Kidney (tissue), 14 donors: ENCODE measurements around the gene ABHD10. TPM values are rescaled to one million over a fixed set of nuclear protein-coding genes. Genes with fewer than 3 reads are reported as not detected.
A peak's percentile ranks its signal among the peaks of the same experiment; 100 is the strongest.

ENCODE experiments used
- DNase-seq, 5 donors: peaks; one replicate each; pipeline ENCODE4 v3.0.0-alpha.2; 2013 to 2020
- FAIRE-seq: peaks from 2 replicates; lab custom pipeline; 2012; peaks lifted over from hg19 to GRCh38; lab: Jason Lieb, UNC
- H3K27ac ChIP-seq, 2 donors: one replicate each; pipeline ENCODE4 v1.7.0; 2013; ENCODE audit warnings: low read depth in 2 of 2, low read length in 2 of 2, inconsistent platforms in 1 of 2
- H3K27me3 ChIP-seq: one replicate; pipeline ENCODE4 v1.7.1; 2013; ENCODE audit warnings: low read length, inconsistent platforms; ENCODE audit not compliant: control insufficient read depth, insufficient read depth
- H3K36me3 ChIP-seq, 3 donors: one replicate each; pipeline versions ENCODE4 v1.7.0 to v1.7.1; 2013; ENCODE audit warnings: low read length in 3 of 3, control low read depth in 1 of 3, inconsistent platforms in 1 of 3; ENCODE audit not compliant: insufficient read depth in 3 of 3, control insufficient read depth in 2 of 3
- H3K4me1 ChIP-seq, 3 donors: one replicate each; pipeline versions ENCODE4 v1.7.0 to v1.7.1; 2013; ENCODE audit warnings: low read length in 3 of 3, inconsistent platforms in 1 of 3, low read depth in 1 of 3; ENCODE audit not compliant: control insufficient read depth in 2 of 3, insufficient read depth in 2 of 3
- H3K4me3 ChIP-seq, 3 donors: one replicate each; pipeline versions ENCODE4 v1.7.0 to v1.8.1; 2013; ENCODE audit warnings: low read length in 3 of 3, control low read depth in 1 of 3, inconsistent platforms in 1 of 3
- H3K9ac ChIP-seq, 3 donors: one replicate each; pipeline versions ENCODE4 v1.7.0 to v1.7.1; 2013; ENCODE audit warnings: low read length in 3 of 3, control low read depth in 1 of 3, inconsistent platforms in 1 of 3
- H3K9me3 ChIP-seq, 3 donors: one replicate each; pipeline versions ENCODE4 v1.7.0 to v1.7.1; 2013; ENCODE audit warnings: low read length in 3 of 3, control low read depth in 1 of 3, inconsistent platforms in 1 of 3; ENCODE audit not compliant: control insufficient read depth in 2 of 3, insufficient read depth in 1 of 3
- intact Hi-C: fragments of 100-400 bp; cut with DNase I; formaldehyde crosslinking; loops from one replicate; pipeline ENCODE4 v1.11.1; 2022
- polyA plus RNA-seq: library from polyadenylated mRNA; stranded (reverse); fragments of 350-450 nt; fragmentation: Illumina TruSeq; extraction: RNeasy Lipid Tissue Mini Kit (QIAGEN cat#74804); gene quantifications from one replicate; pipeline ENCODE4 v1.2.3, GENCODE V29; 2014; ENCODE audit warnings: low read depth, low replicate concordance; ENCODE audit not compliant: insufficient read depth
- total RNA-seq: library from RNA; stranded (reverse); fragmentation: NEBNext Ultra II Directional; extraction: Animal tissue kit (Norgen Biotek cat#: 25700); gene quantifications from one replicate; pipeline ENCODE4 v1.2.1, GENCODE V29; 2021
- TF ChIP-seq, protein P1 (sequence below): IDR thresholded peaks from 3 replicates; pipeline ENCODE4 v1.5.1; 2012; ENCODE audit warnings: mild to moderate bottlenecking, moderate library complexity, borderline replicate concordance; ENCODE audit not compliant: insufficient read depth; ENCODE audit errors: extremely low read depth
- donor health status: control.
- donor health status: control.
- donor health status: control.
- donor health status: control.
- donor health status: control.
- donor health status: DM: yes; HTN: yes; CAD: no.
- donor health status: Normal renal cell carcinoma (clear cell type).

ABHD10 gene
- total and polyA plus RNA-seq, 2 donors from 2014 or later: 30.9 to 53.2 TPM

GRCh38 chr3:112007633-112008032 is 28.8 kb downstream of the ABHD10 start:
- Histone ChIP-seq H3K27me3 (no peaks in the 10 kb centered on the region), H3K36me3 (no peaks in the 10 kb centered on the region), H3K4me3 (no peak overlapping the region), H3K27ac (no peak overlapping the region), H3K9ac (no peak overlapping the region), H3K4me1 (peaks cover 0 to 41% (median 13%) of the 10 kb centered on the region in 3 donors), H3K9me3 (no peaks in the 10 kb centered on the region)
- intact Hi-C loops: no loop called here
- FAIRE-seq (no peak), DNase-seq (peak in 1 of 5 donors; percentile 33)
- TF ChIP-seq, protein P1, sequence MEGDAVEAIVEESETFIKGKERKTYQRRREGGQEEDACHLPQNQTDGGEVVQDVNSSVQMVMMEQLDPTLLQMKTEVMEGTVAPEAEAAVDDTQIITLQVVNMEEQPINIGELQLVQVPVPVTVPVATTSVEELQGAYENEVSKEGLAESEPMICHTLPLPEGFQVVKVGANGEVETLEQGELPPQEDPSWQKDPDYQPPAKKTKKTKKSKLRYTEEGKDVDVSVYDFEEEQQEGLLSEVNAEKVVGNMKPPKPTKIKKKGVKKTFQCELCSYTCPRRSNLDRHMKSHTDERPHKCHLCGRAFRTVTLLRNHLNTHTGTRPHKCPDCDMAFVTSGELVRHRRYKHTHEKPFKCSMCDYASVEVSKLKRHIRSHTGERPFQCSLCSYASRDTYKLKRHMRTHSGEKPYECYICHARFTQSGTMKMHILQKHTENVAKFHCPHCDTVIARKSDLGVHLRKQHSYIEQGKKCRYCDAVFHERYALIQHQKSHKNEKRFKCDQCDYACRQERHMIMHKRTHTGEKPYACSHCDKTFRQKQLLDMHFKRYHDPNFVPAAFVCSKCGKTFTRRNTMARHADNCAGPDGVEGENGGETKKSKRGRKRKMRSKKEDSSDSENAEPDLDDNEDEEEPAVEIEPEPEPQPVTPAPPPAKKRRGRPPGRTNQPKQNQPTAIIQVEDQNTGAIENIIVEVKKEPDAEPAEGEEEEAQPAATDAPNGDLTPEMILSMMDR: no peak

GRCh38 chr3:112009670-112010069 is 30.8 kb downstream of the ABHD10 start:
- no peaks in the 10 kb centered on the region for H3K9me3 ChIP-seq
- TF ChIP-seq, protein P1: no peak
- no peaks in the 10 kb centered on the region for H3K27me3 ChIP-seq
- FAIRE-seq (no peak), DNase-seq (no peak)
- no peak overlapping the region for H3K27ac ChIP-seq
- intact Hi-C loops: no loop called here
- H3K9ac ChIP-seq: no peak overlapping the region
- peaks cover 0 to 49% (median 17%) of the 10 kb centered on the region in 3 donors for H3K4me1 ChIP-seq
- no peak overlapping the region for H3K4me3 ChIP-seq
- no peaks in the 10 kb centered on the region for H3K36me3 ChIP-seq

- TF ChIP-seq, protein P1: no peak
- no peak overlapping the region for H3K4me3 ChIP-seq
- H3K27me3 ChIP-seq: no peaks in the 10 kb centered on the region
- peak overlapping the region; percentile 54 to 61 for H3K27ac ChIP-seq
- no peaks in the 10 kb centered on the region for H3K9me3 ChIP-seq
- intact Hi-C loops: no loop called here
- FAIRE-seq: no peak
- no peaks in the 10 kb centered on the region for H3K36me3 ChIP-seq
- H3K4me1 ChIP-seq: peaks cover 0 to 49% (median 17%) of the 10 kb centered on the region in 3 donors
- no peak overlapping the region for H3K9ac ChIP-seq
- DNase-seq: peak in 2 of 5 donors; percentile 34
Observed at GRCh38 chr3:112010636-112011035, 31.8 kb downstream of the ABHD10 start.

GRCh38 chr3:112011376-112011940 is 32.6 kb downstream of the ABHD10 start:
- Histone ChIP-seq H3K4me1 (peaks cover 0 to 49% (median 17%) of the 10 kb centered on the region in 3 donors), H3K9me3 (no peaks in the 10 kb centered on the region)
- FAIRE-seq: no peak

More at GRCh38 chr3:112011376-112011940, 32.6 kb downstream of the ABHD10 start:
- no peaks in the 10 kb centered on the region for H3K27me3 ChIP-seq
- TF ChIP-seq, protein P1: no peak
- intact Hi-C loops: no loop called here
- no peaks in the 10 kb centered on the region for H3K36me3 ChIP-seq
- no peak for DNase-seq
- H3K9ac ChIP-seq: no peak overlapping the region
- peak overlapping the region in 1 of 3 donors; percentile 23 for H3K4me3 ChIP-seq
- H3K27ac ChIP-seq: peak overlapping the region; percentile 39 to 61
